ENCODE results near the gene ADGRV1.
"Not testable (repeated sequence)": the region's sequence is repeated elsewhere in the genome, so short reads cannot be mapped to it uniquely, and the experiment has no call there.

The ADGRV1 gene

DNA sequence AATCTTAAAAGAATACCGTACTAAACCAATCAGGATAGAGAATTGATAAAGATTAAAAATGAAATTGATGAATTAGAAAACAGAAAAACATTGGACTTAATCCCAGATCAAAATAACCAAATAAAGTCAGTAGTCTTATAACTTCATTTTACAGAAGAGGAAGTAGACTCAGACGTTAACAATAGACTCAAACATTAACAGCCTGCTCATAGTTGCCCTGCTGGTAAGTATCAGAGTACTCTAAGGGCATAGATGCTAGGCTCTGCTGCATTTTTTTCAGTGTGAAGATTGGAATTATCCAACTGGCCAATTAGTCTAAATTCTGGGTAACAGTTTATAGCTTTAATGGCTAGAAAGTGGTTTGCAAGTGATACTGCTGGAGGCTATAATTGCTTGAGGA is 42.9 kb downstream of the ADGRV1 start:
- no peaks in the 10 kb centered on the region for H3K4me1 Mint-ChIP-seq (ENCODE audit: low read depth)
- no peak overlapping the region for H3K27ac Mint-ChIP-seq
- no peaks in the 10 kb centered on the region for H3K9me3 Mint-ChIP-seq (ENCODE audit: low read depth)
- peaks cover 12% of the 10 kb centered on the region for H3K27me3 Mint-ChIP-seq
- no peaks in the 10 kb centered on the region for H3K36me3 Mint-ChIP-seq
- no peak overlapping the region for H3K4me3 Mint-ChIP-seq

DNA sequence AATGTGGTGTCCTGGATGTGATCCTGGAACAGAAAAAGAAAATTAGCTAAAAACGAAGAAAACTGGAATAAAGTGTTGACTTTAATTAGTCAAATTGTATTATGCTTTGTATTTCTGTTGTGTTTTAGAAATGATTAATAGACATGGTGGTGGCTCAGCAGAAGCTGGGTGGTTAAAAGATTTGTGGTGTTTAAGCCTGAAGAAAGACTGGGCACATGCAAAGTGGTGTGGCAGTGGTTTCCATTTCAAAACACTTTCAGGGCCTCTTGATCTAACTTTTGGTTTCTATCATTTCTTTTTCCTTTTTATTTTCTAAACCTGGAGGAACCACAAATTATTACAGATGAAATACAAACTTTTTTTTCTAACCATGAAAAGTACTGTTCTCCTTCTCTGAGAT is 44.1 kb downstream of the ADGRV1 start:
- Mint-ChIP-seq H3K4me1 (ENCODE audit: low read depth) (no peaks in the 10 kb centered on the region), H3K9me3 (ENCODE audit: low read depth) (no peaks in the 10 kb centered on the region), H3K4me3 (no peak overlapping the region), H3K36me3 (no peaks in the 10 kb centered on the region), H3K27me3 (peaks cover 16% of the 10 kb centered on the region), H3K27ac (no peak overlapping the region)

DNA sequence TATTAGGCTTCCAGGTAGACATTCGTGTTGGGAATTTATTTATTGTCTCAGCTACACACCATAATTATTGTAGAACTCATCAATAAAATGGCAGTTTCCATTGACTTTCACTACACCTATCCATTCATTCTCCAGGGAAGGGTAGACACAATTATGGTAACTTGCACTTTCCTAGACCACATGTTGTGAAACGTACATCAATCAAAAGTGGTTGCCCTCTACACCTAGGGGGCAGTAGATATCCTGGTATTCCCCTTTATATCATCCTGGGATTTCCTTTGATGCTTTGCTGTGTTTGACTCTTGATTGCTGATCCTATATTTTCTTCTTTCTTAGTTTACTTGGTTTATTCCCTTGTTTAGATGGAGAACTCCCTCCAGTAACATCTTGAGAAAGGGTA is 47.9 kb downstream of the ADGRV1 start:
- peaks cover 23% of the 10 kb centered on the region for H3K27me3 Mint-ChIP-seq
- H3K4me3 Mint-ChIP-seq = no peak overlapping the region
- H3K27ac Mint-ChIP-seq = no peak overlapping the region
- no peaks in the 10 kb centered on the region for H3K4me1 Mint-ChIP-seq (ENCODE audit: low read depth)
- no peaks in the 10 kb centered on the region for H3K9me3 Mint-ChIP-seq (ENCODE audit: low read depth)
- no peaks in the 10 kb centered on the region for H3K36me3 Mint-ChIP-seq

DNA sequence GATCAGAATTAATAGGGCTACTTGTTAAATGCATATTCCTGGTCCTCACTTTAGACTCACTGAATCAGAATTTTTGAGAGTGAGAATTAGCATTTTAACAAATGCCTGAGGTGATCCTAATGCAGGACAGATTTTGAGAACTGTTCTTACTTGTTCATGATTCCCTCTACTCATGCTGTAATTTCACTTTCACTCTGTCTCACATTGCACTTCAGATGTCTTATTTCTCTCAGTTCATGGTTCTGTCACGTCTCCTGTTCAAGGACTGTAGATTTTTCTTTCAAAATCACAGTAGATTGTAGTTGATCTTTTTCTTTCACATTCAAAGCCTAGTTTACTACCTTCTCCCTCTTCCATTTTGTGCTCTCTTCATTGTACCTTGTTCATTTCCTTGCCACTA is 54.3 kb downstream of the ADGRV1 start:
- H3K27ac Mint-ChIP-seq = no peak overlapping the region
- no peaks in the 10 kb centered on the region for H3K9me3 Mint-ChIP-seq (ENCODE audit: low read depth)
- peaks cover 8% of the 10 kb centered on the region for H3K27me3 Mint-ChIP-seq
- H3K4me3 Mint-ChIP-seq = no peak overlapping the region
- H3K36me3 Mint-ChIP-seq = no peaks in the 10 kb centered on the region
- no peaks in the 10 kb centered on the region for H3K4me1 Mint-ChIP-seq (ENCODE audit: low read depth)

DNA sequence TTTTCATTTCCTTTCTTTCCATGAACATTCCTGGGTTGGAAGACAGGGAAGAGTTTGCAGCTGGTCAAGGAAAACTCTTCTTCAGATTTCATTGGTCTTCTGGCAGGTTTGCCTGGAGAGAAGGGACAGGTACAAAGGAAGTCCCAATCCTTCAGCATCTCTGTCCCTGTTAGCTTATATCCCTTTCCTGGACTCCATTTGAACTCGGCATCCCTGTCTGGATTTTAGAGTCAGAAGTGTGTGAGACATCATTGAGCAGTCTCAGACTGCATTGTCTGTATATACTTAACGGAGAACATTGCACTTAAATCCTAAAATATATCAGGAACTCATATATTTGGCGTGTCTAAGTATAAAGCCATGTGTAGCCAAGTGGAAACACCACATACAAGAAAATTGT is 54.9 kb downstream of the ADGRV1 start:
- H3K27me3 Mint-ChIP-seq = peaks cover 8% of the 10 kb centered on the region
- no peaks in the 10 kb centered on the region for H3K36me3 Mint-ChIP-seq
- no peaks in the 10 kb centered on the region for H3K9me3 Mint-ChIP-seq (ENCODE audit: low read depth)
- no peak overlapping the region for H3K4me3 Mint-ChIP-seq
- no peaks in the 10 kb centered on the region for H3K4me1 Mint-ChIP-seq (ENCODE audit: low read depth)
- no peak overlapping the region for H3K27ac Mint-ChIP-seq

DNA sequence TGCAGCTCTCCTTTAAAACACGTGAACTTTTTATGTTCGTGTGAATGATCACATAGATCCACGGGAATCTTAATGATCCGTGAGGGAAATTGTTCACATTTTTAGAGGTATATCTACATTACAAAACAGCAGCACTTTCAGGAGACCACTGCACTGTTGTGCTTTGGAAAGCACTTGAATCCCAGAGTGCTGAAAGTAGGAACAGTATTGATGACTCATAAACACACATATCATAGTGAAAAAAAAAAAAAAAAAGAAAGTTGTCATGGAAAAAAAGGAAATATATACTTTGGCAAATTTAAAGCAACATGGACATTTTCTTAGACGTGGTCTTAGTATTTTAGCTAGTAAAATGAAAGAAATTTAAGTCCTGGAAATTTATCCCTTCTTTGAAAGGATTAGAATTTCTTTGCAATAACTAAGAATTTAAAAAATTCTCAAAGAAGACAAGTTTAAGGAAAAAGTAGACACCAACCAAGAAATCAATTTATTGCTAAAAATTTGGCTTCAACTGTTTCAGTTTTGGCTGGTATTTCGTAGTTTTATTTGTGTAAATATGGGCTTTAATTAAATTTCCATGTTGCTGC is 55.4 kb downstream of the ADGRV1 start:
- H3K9me3 Mint-ChIP-seq (ENCODE audit: low read depth) = no peaks in the 10 kb centered on the region
- H3K27ac Mint-ChIP-seq = no peak overlapping the region
- H3K4me3 Mint-ChIP-seq = no peak overlapping the region
- H3K4me1 Mint-ChIP-seq (ENCODE audit: low read depth) = no peaks in the 10 kb centered on the region
- no peaks in the 10 kb centered on the region for H3K36me3 Mint-ChIP-seq
- peaks cover 5% of the 10 kb centered on the region for H3K27me3 Mint-ChIP-seq

DNA sequence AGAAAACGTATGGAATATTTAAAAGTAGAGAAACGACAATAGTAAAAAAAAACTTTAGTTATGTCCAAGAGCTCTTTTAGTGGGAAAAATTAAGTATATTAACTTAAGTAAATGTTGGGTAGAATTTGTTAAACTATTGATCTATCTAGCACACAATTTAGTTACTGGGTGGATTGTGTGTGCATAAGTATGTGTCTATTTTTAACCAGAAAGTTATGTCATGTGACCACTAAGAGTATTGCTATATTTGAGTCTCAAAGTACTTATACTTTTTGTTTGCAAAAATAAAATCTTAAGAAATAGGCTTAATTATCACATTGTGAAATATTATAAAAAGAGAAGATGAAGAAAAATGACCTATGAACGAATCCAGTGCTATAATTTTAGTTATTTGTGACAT is 56.8 kb downstream of the ADGRV1 start:
- Mint-ChIP-seq H3K4me3 (no peak overlapping the region), H3K4me1 (ENCODE audit: low read depth) (no peaks in the 10 kb centered on the region), H3K27ac (no peak overlapping the region), H3K9me3 (ENCODE audit: low read depth) (no peaks in the 10 kb centered on the region), H3K27me3 (peaks cover 6% of the 10 kb centered on the region), H3K36me3 (no peaks in the 10 kb centered on the region)

DNA sequence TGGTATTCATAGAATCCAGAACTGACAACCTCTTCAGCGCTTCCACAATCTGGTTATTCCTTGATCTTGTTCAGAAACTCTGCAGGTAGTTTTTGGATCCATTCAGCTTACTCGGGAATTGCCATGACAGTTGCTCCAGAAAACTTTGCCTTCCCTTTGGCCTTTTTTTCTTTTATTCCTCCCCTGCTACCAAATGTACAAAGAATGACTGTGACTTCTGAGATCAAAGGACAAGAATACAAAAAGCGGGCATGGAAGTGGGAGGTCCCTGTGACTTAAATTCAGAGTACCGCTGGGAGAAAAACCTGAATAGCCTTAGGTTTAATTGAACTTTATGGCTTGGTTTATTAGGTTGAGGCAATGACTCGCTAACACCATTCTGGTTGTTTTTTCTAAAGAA is 59.5 kb downstream of the ADGRV1 start:
- Mint-ChIP-seq H3K4me1 (ENCODE audit: low read depth) (no peaks in the 10 kb centered on the region), H3K4me3 (no peak overlapping the region)

DNA sequence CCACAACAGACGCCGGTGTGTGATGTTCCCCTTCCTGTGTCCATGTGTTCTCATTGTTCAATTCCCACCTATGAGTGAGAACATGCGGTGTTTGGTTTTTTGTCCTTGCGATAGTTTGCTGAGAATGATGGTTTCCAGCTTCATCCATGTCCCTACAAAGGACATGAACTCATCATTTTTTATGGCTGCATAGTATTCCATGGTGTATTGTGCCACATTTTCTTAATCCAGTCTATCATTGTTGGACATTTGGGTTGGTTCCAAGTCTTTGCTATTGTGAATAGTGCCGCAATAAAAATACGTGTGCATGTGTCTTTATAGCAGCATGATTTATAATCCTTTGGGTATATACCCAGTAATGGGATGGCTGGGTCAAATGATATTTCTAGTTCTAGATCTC is 61.2 kb downstream of the ADGRV1 start:
- not testable (repeated sequence) for H3K4me1 Mint-ChIP-seq (ENCODE audit: low read depth); H3K36me3 Mint-ChIP-seq; H3K27ac Mint-ChIP-seq; H3K9me3 Mint-ChIP-seq (ENCODE audit: low read depth); H3K4me3 Mint-ChIP-seq; H3K27me3 Mint-ChIP-seq

More for the DNA sequence above, 59.5 kb downstream of the ADGRV1 start:
- Mint-ChIP-seq H3K9me3 (ENCODE audit: low read depth) (no peaks in the 10 kb centered on the region), H3K27ac (no peak overlapping the region), H3K36me3 (no peaks in the 10 kb centered on the region), H3K27me3 (peaks cover 2% of the 10 kb centered on the region)

DNA sequence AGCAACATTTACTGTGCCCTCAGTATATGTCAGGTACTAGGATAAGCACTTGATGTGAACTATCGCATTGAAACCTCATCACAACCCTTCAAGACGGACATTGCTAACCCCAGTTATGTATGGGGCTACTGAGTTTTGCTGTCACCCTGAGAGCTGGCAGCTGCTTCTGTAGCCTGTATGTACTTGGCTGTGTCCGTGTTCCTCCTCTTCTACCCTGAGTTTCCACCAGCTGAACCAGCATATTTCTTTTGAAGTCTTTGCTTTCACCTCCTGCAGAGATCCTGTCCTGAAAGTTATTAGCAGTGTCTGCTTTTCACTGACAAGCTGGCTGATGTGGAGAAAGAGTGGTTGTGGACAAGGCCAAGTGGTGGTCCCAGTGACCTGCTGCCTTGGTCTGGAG is 63.3 kb downstream of the ADGRV1 start:
- no peak overlapping the region for H3K27ac Mint-ChIP-seq
- H3K36me3 Mint-ChIP-seq = no peaks in the 10 kb centered on the region
- H3K27me3 Mint-ChIP-seq = peaks cover 4% of the 10 kb centered on the region
- H3K9me3 Mint-ChIP-seq (ENCODE audit: low read depth) = no peaks in the 10 kb centered on the region
- no peak overlapping the region for H3K4me3 Mint-ChIP-seq
- no peaks in the 10 kb centered on the region for H3K4me1 Mint-ChIP-seq (ENCODE audit: low read depth)

DNA sequence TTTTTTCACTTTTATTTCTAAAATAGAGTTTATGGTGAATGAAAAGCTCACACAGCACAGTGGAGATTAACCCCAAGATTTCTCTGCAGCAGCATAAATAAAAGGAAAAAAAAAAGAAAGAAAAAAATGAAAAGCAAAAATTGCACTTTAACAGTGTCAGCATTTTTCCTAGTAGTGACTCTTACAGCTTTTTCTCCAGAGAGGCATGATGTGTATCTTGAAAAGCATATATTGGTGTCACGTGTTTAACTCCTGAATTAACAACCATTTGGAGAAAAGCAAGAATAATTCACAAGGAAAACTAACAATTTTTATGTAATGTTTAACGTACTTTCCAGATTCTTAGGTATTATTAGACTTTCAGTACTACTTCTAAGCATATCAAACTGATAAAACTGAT is 67.9 kb downstream of the ADGRV1 start:
- Mint-ChIP-seq H3K36me3 (no peaks in the 10 kb centered on the region), H3K27me3 (peaks cover 3% of the 10 kb centered on the region), H3K4me1 (ENCODE audit: low read depth) (no peaks in the 10 kb centered on the region), H3K4me3 (no peak overlapping the region), H3K27ac (no peak overlapping the region), H3K9me3 (ENCODE audit: low read depth) (no peaks in the 10 kb centered on the region)

DNA sequence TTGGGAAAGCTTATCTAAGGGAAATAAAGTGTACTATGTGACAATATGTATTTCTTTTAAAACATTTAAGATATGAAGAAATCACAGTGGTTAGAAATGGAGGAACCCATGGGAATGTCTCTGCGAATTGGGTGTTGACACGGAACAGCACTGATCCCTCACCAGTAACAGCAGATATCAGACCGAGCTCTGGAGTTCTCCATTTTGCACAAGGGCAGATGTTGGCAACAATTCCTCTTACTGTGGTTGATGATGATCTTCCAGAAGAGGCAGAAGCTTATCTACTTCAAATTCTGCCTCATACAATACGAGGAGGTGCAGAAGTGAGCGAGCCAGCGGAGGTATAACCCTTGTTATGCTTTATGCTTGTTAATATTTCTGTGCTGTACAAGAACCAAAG is 69.9 kb downstream of the ADGRV1 start:
- no peak overlapping the region for H3K27ac Mint-ChIP-seq
- no peaks in the 10 kb centered on the region for H3K36me3 Mint-ChIP-seq
- H3K4me1 Mint-ChIP-seq (ENCODE audit: low read depth) = no peaks in the 10 kb centered on the region
- H3K27me3 Mint-ChIP-seq = peaks cover 3% of the 10 kb centered on the region
- no peak overlapping the region for H3K4me3 Mint-ChIP-seq
- H3K9me3 Mint-ChIP-seq (ENCODE audit: low read depth) = no peaks in the 10 kb centered on the region

DNA sequence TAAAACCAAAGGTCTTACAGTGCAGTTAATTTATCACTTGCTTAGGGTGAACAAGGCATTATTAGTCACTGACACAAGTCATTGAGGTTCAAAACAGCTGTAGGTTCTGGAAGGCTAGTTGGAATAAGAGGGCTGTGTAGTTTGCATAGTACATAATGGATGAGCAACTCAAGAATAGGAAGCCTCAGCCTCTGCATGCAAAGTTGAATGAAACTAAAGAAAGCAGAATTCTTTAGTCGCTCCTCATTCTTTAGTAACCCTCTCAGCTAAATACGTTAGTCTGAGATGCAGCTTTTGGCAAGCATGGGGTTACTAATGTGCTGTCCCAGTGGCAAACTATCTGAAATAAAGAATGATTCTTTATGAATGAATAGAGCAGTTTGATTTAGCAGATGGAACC is 74.2 kb downstream of the ADGRV1 start:
- Mint-ChIP-seq H3K27ac (no peak overlapping the region), H3K4me1 (ENCODE audit: low read depth) (no peaks in the 10 kb centered on the region), H3K4me3 (no peak overlapping the region), H3K36me3 (no peaks in the 10 kb centered on the region), H3K9me3 (ENCODE audit: low read depth) (no peaks in the 10 kb centered on the region), H3K27me3 (peaks cover 9% of the 10 kb centered on the region)

DNA sequence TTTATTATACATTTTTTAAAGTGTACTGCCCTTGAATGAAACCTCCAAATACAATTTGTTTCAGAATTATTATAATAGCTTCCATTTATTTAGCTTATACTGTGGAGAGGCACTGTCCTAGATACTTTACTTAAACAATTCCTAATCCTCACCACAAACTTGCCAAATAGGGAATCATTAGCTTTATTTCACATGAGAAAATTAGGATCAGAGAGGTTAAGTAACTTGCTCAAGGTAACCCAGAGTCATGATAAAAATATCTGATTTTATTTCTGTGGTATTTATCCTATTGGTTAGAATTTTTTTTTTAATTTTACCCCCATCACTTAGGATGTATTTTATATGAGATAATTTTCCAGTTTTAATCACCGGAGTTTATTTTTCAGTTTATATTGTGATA is 78.4 kb downstream of the ADGRV1 start:
- Mint-ChIP-seq H3K4me1 (ENCODE audit: low read depth) (no peaks in the 10 kb centered on the region), H3K4me3 (no peak overlapping the region), H3K27me3 (peaks cover 8% of the 10 kb centered on the region), H3K27ac (no peak overlapping the region), H3K9me3 (ENCODE audit: low read depth) (no peaks in the 10 kb centered on the region), H3K36me3 (no peaks in the 10 kb centered on the region)

DNA sequence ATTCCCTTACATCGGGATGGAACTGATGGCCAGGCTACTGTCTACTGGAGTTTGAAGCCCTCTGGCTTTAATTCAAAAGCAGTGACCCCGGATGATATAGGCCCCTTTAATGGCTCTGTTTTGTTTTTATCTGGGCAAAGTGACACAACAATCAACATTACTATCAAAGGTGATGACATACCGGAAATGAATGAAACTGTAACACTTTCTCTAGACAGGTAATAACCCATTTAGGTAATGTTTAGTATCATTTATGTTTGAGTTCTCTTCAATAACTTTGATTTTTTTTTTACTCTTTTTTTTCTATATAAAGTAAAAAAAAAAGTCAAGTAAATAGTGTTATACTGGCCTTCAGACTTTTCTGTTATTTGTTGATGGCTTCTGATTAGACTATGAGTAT is 79.1 kb downstream of the ADGRV1 start:
- no peaks in the 10 kb centered on the region for H3K36me3 Mint-ChIP-seq
- H3K27me3 Mint-ChIP-seq = peaks cover 9% of the 10 kb centered on the region
- H3K9me3 Mint-ChIP-seq (ENCODE audit: low read depth) = no peaks in the 10 kb centered on the region
- H3K4me3 Mint-ChIP-seq = no peak overlapping the region
- no peak overlapping the region for H3K27ac Mint-ChIP-seq
- H3K4me1 Mint-ChIP-seq (ENCODE audit: low read depth) = no peaks in the 10 kb centered on the region

DNA sequence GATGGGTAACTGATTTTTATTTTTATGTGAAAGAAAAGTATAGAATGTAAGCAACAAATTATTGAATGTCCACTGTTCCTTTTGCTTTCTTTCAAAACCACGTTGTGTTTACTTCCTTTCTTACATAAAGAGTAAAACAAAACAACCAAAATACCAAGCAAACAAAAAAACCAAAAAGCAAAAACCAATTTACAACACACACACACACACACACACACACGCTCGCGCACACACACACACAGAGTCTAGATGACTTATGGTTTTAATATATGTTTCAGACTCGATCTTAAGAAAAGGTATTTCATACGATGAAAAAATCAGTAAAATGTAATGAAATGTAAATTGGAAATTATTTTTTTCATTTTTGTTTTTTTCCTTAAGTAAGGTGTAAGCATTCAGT is 80.3 kb downstream of the ADGRV1 start:
- Mint-ChIP-seq H3K9me3 (ENCODE audit: low read depth) (no peaks in the 10 kb centered on the region), H3K27ac (no peak overlapping the region), H3K27me3 (peaks cover 10% of the 10 kb centered on the region), H3K4me1 (ENCODE audit: low read depth) (no peaks in the 10 kb centered on the region), H3K4me3 (no peak overlapping the region), H3K36me3 (no peaks in the 10 kb centered on the region)
